Loucy (cell line): ENCODE data around the gene ATF6.

ENCODE experiments used
- H2AFZ ChIP-seq: fragments of 200-600 bp; sonication (generic); 2 replicates; pipeline ENCODE4 v1.6.0; 2016; ENCODE audit warnings: antibody characterized with exemption, mild to moderate bottlenecking, low read length, moderate library complexity
- H3F3A ChIP-seq: fragments of 200-600 bp; 2 replicates; pipeline ENCODE4 v1.6.0; 2016; ENCODE audit warnings: antibody characterized with exemption, low read depth, mild to moderate bottlenecking
- H3K27me3 ChIP-seq: fragments of 200-600 bp; sonication (generic); 2 replicates; pipeline ENCODE4 v1.6.1; 2014; ENCODE audit warnings: low read length, mild to moderate bottlenecking; ENCODE audit not compliant: insufficient read depth, poor library complexity, severe bottlenecking
- H3K36me3 ChIP-seq: fragments of 200-600 bp; sonication (generic); 2 replicates; pipeline ENCODE4 v1.6.1; 2016; ENCODE audit warnings: low read length; ENCODE audit not compliant: insufficient read depth
- H3K4me1 ChIP-seq: fragments of 200-600 bp; sonication (generic); 2 replicates; pipeline ENCODE4 v1.5.1; 2014; ENCODE audit warnings: low read length, mild to moderate bottlenecking; ENCODE audit not compliant: insufficient read depth, poor library complexity, severe bottlenecking
- H3K4me2 ChIP-seq: fragments of 200-600 bp; sonication (generic); 2 replicates; pipeline ENCODE4 v1.6.0; 2014; ENCODE audit warnings: antibody characterized with exemption, low read length, low read depth, mild to moderate bottlenecking; ENCODE audit not compliant: poor library complexity, severe bottlenecking
- H3K4me3 ChIP-seq: fragments of 200-600 bp; sonication (generic); 2 replicates; pipeline ENCODE4 v1.5.1; 2014; ENCODE audit warnings: low read length, mild to moderate bottlenecking, mixed read lengths; ENCODE audit not compliant: poor library complexity, severe bottlenecking
- H3K79me2 ChIP-seq: fragments of 200-600 bp; sonication (generic); 2 replicates; pipeline ENCODE4 v1.6.1; 2014; ENCODE audit warnings: low read length; ENCODE audit not compliant: insufficient read depth
- H3K9ac ChIP-seq: fragments of 200-600 bp; sonication (generic); 2 replicates; pipeline ENCODE4 v1.6.0; 2014; ENCODE audit warnings: mild to moderate bottlenecking, low read depth, low read length, moderate library complexity; ENCODE audit not compliant: poor library complexity, severe bottlenecking
- H3K9me2 ChIP-seq: fragments of 200-600 bp; sonication (generic); replicated peaks from 2 replicates; pipeline ENCODE4 v1.6.1; 2016; ENCODE audit warnings: low read depth, low read length, mixed read lengths
- H3K9me3 ChIP-seq: fragments of 200-600 bp; sonication (generic); 2 replicates; pipeline ENCODE4 v1.6.1; 2014; ENCODE audit warnings: mild to moderate bottlenecking, antibody characterized with exemption, low read length, low read depth; ENCODE audit not compliant: insufficient read depth
- H4K20me1 ChIP-seq: fragments of 200-600 bp; sonication (generic); 2 replicates; pipeline ENCODE4 v1.6.0; 2014; ENCODE audit warnings: antibody characterized with exemption, low read length, mild to moderate bottlenecking; ENCODE audit not compliant: insufficient read depth, poor library complexity, severe bottlenecking
- EZH2phosphoT487 ChIP-seq: fragments of 200-600 bp; IDR thresholded peaks from 2 replicates; pipeline ENCODE4 v1.6.1; 2018; ENCODE audit warnings: antibody characterized with exemption, mild to moderate bottlenecking, moderate library complexity, borderline replicate concordance
- TF ChIP-seq, protein P1 (sequence below): fragments of 200-600 bp; sonication (generic); conservative IDR thresholded peaks from 2 replicates; pipeline ENCODE4 v1.5.1; 2014; ENCODE audit warnings: mild to moderate bottlenecking, antibody characterized with exemption, low read length

The ATF6 gene

DNA sequence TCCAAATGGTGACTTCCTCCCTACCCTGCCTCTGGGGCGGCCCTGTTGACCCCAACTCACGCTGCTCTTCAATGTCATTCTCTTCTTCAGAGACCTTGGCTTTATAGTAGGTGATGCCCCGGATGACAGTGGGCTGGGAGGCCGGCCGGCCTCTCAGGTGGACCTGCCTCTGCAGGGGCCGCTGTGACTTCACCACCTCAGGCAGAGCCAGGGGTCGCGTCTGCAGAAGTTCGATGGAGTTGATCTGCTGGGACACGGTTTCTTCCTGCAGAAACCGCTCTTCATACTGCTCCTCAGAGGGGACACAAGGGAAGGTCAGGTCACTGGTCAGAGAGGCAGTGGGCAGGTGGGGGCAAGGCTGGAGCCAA is 233.9 kb downstream of the ATF6 start:
- TF ChIP-seq, protein P1, sequence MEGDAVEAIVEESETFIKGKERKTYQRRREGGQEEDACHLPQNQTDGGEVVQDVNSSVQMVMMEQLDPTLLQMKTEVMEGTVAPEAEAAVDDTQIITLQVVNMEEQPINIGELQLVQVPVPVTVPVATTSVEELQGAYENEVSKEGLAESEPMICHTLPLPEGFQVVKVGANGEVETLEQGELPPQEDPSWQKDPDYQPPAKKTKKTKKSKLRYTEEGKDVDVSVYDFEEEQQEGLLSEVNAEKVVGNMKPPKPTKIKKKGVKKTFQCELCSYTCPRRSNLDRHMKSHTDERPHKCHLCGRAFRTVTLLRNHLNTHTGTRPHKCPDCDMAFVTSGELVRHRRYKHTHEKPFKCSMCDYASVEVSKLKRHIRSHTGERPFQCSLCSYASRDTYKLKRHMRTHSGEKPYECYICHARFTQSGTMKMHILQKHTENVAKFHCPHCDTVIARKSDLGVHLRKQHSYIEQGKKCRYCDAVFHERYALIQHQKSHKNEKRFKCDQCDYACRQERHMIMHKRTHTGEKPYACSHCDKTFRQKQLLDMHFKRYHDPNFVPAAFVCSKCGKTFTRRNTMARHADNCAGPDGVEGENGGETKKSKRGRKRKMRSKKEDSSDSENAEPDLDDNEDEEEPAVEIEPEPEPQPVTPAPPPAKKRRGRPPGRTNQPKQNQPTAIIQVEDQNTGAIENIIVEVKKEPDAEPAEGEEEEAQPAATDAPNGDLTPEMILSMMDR = no peak
- TF ChIP-seq EZH2phosphoT487 = no peak
- no peak overlapping the region for H3K4me2 ChIP-seq
- H3K9me2 ChIP-seq = no peaks in the 10 kb centered on the region
- H3K79me2 ChIP-seq = no peaks in the 10 kb centered on the region
- no peak overlapping the region for H2AFZ ChIP-seq
- peaks cover 33% of the 10 kb centered on the region for H3K4me1 ChIP-seq
- no peak overlapping the region for H3K9ac ChIP-seq
- no peaks in the 10 kb centered on the region for H4K20me1 ChIP-seq
- H3F3A ChIP-seq = no peaks in the 10 kb centered on the region
- no peak overlapping the region for H3K4me3 ChIP-seq
- H3K27me3 ChIP-seq = no peaks in the 10 kb centered on the region
- no peaks in the 10 kb centered on the region for H3K9me3 ChIP-seq
- H3K36me3 ChIP-seq = no peaks in the 10 kb centered on the region

DNA sequence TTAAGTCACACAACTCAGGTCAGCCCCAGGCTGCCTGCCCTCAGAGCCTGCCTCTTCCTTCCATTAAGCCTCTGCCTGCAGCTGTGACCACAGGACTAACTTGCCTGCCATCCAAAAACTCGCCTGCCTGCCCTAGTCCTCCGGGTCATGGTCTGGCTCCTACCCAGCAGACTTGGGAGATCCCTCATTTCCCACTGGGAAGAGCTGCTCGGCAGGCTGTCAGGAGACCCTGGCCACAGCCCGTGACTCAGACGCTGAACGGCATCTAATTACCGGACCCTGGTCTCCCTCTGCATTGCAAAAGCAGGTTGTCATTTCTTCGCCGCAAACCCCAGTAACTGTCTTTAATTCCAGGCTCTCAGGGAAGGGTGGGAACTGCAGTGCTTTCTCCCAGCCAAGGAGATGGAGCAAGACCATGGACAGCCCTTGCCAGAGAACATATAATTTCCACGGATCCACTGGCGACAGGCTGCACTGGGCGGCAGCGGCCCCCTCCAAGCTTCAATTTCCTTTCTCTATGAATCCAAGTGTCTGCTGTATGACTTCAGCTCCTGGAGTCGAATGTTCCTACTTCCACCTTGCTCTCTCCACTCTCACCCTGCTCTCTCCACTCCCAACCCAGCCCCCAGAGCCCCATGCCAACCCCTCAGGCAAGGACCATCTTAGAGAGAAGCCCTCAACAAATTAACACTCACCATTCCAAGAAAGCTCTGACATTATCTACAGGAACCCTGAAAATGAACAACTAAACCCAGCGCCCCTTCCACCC is 237.1 kb downstream of the ATF6 start:
- H3K36me3 ChIP-seq = no peaks in the 10 kb centered on the region
- peak overlapping the region; percentile 64 for H3K4me2 ChIP-seq
- H3K9ac ChIP-seq = peak overlapping the region; percentile 4
- H3K4me3 ChIP-seq = peak overlapping the region; percentile 39
- no peaks in the 10 kb centered on the region for H3F3A ChIP-seq
- no peak for TF ChIP-seq EZH2phosphoT487
- TF ChIP-seq, protein P1 = no peak
- no peaks in the 10 kb centered on the region for H3K9me2 ChIP-seq
- no peaks in the 10 kb centered on the region for H3K27me3 ChIP-seq
- no peaks in the 10 kb centered on the region for H3K79me2 ChIP-seq
- H4K20me1 ChIP-seq = no peaks in the 10 kb centered on the region
- peak overlapping the region; percentile 5; the same call in 1 of the 2 replicates for H2AFZ ChIP-seq
- H3K9me3 ChIP-seq = no peaks in the 10 kb centered on the region
- H3K4me1 ChIP-seq = peaks cover 34% of the 10 kb centered on the region

DNA sequence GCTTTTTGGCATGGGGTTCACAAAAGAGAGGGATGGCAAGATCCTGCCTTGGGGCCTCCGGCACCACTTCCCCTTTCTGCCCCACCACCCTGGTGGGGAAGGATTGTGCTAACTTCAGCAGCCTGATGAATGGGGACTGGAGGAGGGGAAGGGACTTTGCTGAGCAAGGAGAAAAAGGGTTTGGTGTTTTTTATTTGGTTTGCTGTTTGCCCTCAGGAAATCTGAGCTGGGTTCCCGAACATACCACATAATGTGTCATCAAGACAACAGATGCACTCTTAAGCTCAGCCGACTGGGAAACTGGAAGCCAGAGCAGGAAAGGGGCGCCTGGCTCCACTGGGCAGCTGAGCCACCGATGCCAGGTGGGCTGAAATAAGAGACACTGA is 237.7 kb downstream of the ATF6 start:
- Histone ChIP-seq H3K9ac (peak overlapping the region; percentile 4), H3F3A (no peaks in the 10 kb centered on the region), H3K9me3 (no peaks in the 10 kb centered on the region), H4K20me1 (no peaks in the 10 kb centered on the region), H3K79me2 (no peaks in the 10 kb centered on the region), H3K4me2 (peak overlapping the region; percentile 64), H2AFZ (peak overlapping the region; percentile 5; the same call in 1 of the 2 replicates), H3K9me2 (no peaks in the 10 kb centered on the region), H3K27me3 (no peaks in the 10 kb centered on the region), H3K4me1 (peaks cover 34% of the 10 kb centered on the region), H3K4me3 (peak overlapping the region; percentile 39), H3K36me3 (no peaks in the 10 kb centered on the region)
- no peak for TF ChIP-seq EZH2phosphoT487
- TF ChIP-seq, protein P1 = no peak
